ENCODE measurements around the gene CDH23.

GRCh38 chr10:71722849-71723248 lies 326.1 kb downstream of the CDH23 start:
- TF ChIP-seq POLR2AphosphoS5 (IDR thresholded peaks at IDR 0.05; ENCODE audit: low read depth, low read length) (no peak), SIN3A (IDR thresholded peaks at IDR 0.05; ENCODE audit: borderline replicate concordance, insufficient read depth, low read length) (no peak)
- TF ChIP-seq, protein P1, sequence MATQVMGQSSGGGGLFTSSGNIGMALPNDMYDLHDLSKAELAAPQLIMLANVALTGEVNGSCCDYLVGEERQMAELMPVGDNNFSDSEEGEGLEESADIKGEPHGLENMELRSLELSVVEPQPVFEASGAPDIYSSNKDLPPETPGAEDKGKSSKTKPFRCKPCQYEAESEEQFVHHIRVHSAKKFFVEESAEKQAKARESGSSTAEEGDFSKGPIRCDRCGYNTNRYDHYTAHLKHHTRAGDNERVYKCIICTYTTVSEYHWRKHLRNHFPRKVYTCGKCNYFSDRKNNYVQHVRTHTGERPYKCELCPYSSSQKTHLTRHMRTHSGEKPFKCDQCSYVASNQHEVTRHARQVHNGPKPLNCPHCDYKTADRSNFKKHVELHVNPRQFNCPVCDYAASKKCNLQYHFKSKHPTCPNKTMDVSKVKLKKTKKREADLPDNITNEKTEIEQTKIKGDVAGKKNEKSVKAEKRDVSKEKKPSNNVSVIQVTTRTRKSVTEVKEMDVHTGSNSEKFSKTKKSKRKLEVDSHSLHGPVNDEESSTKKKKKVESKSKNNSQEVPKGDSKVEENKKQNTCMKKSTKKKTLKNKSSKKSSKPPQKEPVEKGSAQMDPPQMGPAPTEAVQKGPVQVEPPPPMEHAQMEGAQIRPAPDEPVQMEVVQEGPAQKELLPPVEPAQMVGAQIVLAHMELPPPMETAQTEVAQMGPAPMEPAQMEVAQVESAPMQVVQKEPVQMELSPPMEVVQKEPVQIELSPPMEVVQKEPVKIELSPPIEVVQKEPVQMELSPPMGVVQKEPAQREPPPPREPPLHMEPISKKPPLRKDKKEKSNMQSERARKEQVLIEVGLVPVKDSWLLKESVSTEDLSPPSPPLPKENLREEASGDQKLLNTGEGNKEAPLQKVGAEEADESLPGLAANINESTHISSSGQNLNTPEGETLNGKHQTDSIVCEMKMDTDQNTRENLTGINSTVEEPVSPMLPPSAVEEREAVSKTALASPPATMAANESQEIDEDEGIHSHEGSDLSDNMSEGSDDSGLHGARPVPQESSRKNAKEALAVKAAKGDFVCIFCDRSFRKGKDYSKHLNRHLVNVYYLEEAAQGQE (IDR thresholded peaks at IDR 0.05; ENCODE audit: insufficient read depth in 1 of 2, low read depth in 2 of 2, low read length in 2 of 2): no peak
